Stimulated activated CD4-positive, alpha-beta T cell treated with anti-CD3 and anti-CD28 coated beads, TNF-alpha, amount 100 ng/mL, for 1 hour (primary cell): Measurements from ENCODE around the gene ISL2.
A peak's percentile ranks its signal among the peaks of the same experiment; 100 is the strongest.
"Not testable (repeated sequence)": the region's sequence is repeated elsewhere in the genome, so short reads cannot be mapped to it uniquely, and the experiment has no call there.

Experiments
- DNase-seq, 3 donors: peaks; one replicate each; pipeline ENCODE4 v3.0.0-alpha.2; 2020; ENCODE audit warnings: low read depth in 3 of 3, low spot score in 1 of 3

Gene ISL2

GRCh38 chr15:76336254-76337058 lies at the start of gene ISL2:
ISL2 (plus strand) TSS chr15:76336773; CDS start chr15:76336884, 111 bp downstream.
- DNase-seq: no peak

GRCh38 chr15:76289582-76289981 lies 47.0 kb upstream of the ISL2 start:
- DNase-seq: no peak

GRCh38 chr15:76293361-76293760 lies 43.2 kb upstream of the ISL2 start:
- DNase-seq: no peak

GRCh38 chr15:76294463-76294862 lies 42.1 kb upstream of the ISL2 start:
- not testable (repeated sequence) for DNase-seq

GRCh38 chr15:76296849-76297248 lies 39.7 kb upstream of the ISL2 start:
- DNase-seq: no peak

- not testable (repeated sequence) for DNase-seq
Observed at GRCh38 chr15:76297951-76298350, 38.6 kb upstream of the ISL2 start.

- DNase-seq: no peak
Observed at GRCh38 chr15:76298986-76299385, 37.6 kb upstream of the ISL2 start.

GRCh38 chr15:76299786-76300185 lies 36.8 kb upstream of the ISL2 start:
- no peak for DNase-seq

- no peak for DNase-seq
Observed at GRCh38 chr15:76303909-76304308, 32.7 kb upstream of the ISL2 start.

- no peak for DNase-seq
Observed at GRCh38 chr15:76309601-76310330, 26.8 kb upstream of the ISL2 start.

- no peak for DNase-seq
Observed at GRCh38 chr15:76310475-76311099, 26.0 kb upstream of the ISL2 start.

- DNase-seq: peak; percentile 65 to 81 (median 65)
Observed at GRCh38 chr15:76311100-76311953, 25.2 kb upstream of the ISL2 start, which contains the start of gene ETFA. ETFA (minus strand) TSS chr15:76311469; CDS start chr15:76311388, 81 bp downstream.

- no peak for DNase-seq
Observed at GRCh38 chr15:76312540-76313174, 23.9 kb upstream of the ISL2 start.

- not testable (repeated sequence) for DNase-seq
Observed at GRCh38 chr15:76313175-76313567, 23.4 kb upstream of the ISL2 start.

GRCh38 chr15:76313731-76314130 lies 22.8 kb upstream of the ISL2 start:
- DNase-seq: no peak

GRCh38 chr15:76320012-76320411 lies 16.6 kb upstream of the ISL2 start:
- DNase-seq: no peak

- no peak for DNase-seq
Observed at GRCh38 chr15:76321171-76321570, 15.4 kb upstream of the ISL2 start.

GRCh38 chr15:76321602-76322001 lies 15.0 kb upstream of the ISL2 start:
- no peak for DNase-seq

- DNase-seq: no peak
Observed at GRCh38 chr15:76324066-76324465, 12.5 kb upstream of the ISL2 start.

GRCh38 chr15:76325704-76326103 lies 10.9 kb upstream of the ISL2 start:
- no peak for DNase-seq
